K562 (cell line): Measurements from ENCODE around the gene ACYP2. TPM values are rescaled to one million over a fixed set of nuclear protein-coding genes. Genes with fewer than 3 reads are reported as not detected.

Source experiments
- C11orf30 ChIP-seq: fragments of 450-650 bp; IDR thresholded peaks from 2 replicates; pipeline ENCODE4 v1.6.1; 2016; ENCODE audit warnings: low read depth, mild to moderate bottlenecking
- CBFA2T2 ChIP-seq: fragments of 450-650 bp; conservative IDR thresholded peaks from 2 replicates; pipeline ENCODE4 v1.6.1; 2017; ENCODE audit warnings: mild to moderate bottlenecking
- CSDE1 ChIP-seq, 2 experiments: fragments of 450-650 bp; IDR thresholded peaks; 2 replicates each; pipeline ENCODE4 v1.6.1; 2016; ENCODE audit warnings: mild to moderate bottlenecking in 1 of 2
- CXXC5 ChIP-seq: fragments of 250-450 bp; sonication (Bioruptor Pico); IDR thresholded peaks from 2 replicates; pipeline ENCODE4 v1.8.0; 2022; ENCODE audit warnings: inconsistent platforms, mild to moderate bottlenecking, moderate library complexity
- EHMT2 ChIP-seq: fragments of 450-650 bp; IDR thresholded peaks from 2 replicates; pipeline ENCODE4 v1.6.1; 2018; ENCODE audit warnings: antibody characterized with exemption
- EP400 ChIP-seq: fragments of 450-650 bp; IDR thresholded peaks from 2 replicates; pipeline ENCODE4 v1.6.1; 2017; ENCODE audit warnings: antibody characterized with exemption, mild to moderate bottlenecking, moderate library complexity
- EZH2 ChIP-seq: IDR thresholded peaks from 2 replicates; pipeline ENCODE4 v1.6.1; 2012; ENCODE audit warnings: low read depth, mild to moderate bottlenecking, inconsistent platforms, low read length, borderline replicate concordance
- FOXJ2 ChIP-seq: fragments of 200-800 bp; sonication (Bioruptor generic); IDR thresholded peaks from 2 replicates; pipeline ENCODE4 v1.6.1; 2016; ENCODE audit warnings: missing genetic modification characterization, missing compliant biosample characterization
- GATAD2B ChIP-seq: fragments of 450-650 bp; IDR thresholded peaks from 2 replicates; pipeline ENCODE4 v1.6.1; 2017; ENCODE audit warnings: mild to moderate bottlenecking, borderline replicate concordance
- GTF2F1 ChIP-seq: IDR thresholded peaks from 2 replicates; pipeline ENCODE4 v1.6.1; 2011; ENCODE audit warnings: low read depth, low read length, improper control_type of control experiment
- HOMEZ ChIP-seq: fragments of 250-450 bp; sonication (Bioruptor Pico); IDR thresholded peaks from 2 replicates; pipeline ENCODE4 v1.4.0; 2020; ENCODE audit warnings: mild to moderate bottlenecking, moderate library complexity
- NCOA2 ChIP-seq, 2 experiments: fragments of 450-650 bp; IDR thresholded peaks; 2 replicates each; pipeline ENCODE4 v1.6.1; 2018; ENCODE audit warnings: mild to moderate bottlenecking in 2 of 2, moderate library complexity in 1 of 2; ENCODE audit not compliant: partially characterized antibody in 2 of 2
- POLR2A ChIP-seq: fragments of 450-650 bp; conservative IDR thresholded peaks from 2 replicates; pipeline ENCODE4 v1.6.1; 2016
- RHOXF2B ChIP-seq: fragments of 250-450 bp; sonication (Bioruptor Pico); conservative IDR thresholded peaks from 2 replicates; pipeline ENCODE4 v1.5.1; 2021
- SETDB1 ChIP-seq: IDR thresholded peaks from one replicate; pipeline ENCODE4 v1.6.1; 2012; ENCODE audit warnings: low read length, control low read depth, inconsistent platforms
- SFPQ ChIP-seq: fragments of 200-400 bp; formaldehyde crosslinking; IDR thresholded peaks from 2 replicates; pipeline ENCODE4 v1.6.1; 2017; ENCODE audit warnings: mild to moderate bottlenecking, low read depth, low read length, moderate library complexity
- SMARCB1 ChIP-seq: IDR thresholded peaks from 2 replicates; pipeline ENCODE4 v1.6.1; 2011; ENCODE audit warnings: improper control_type of control experiment, low read depth; ENCODE audit not compliant: insufficient read length
- SNIP1 ChIP-seq: fragments of 450-650 bp; IDR thresholded peaks from 2 replicates; pipeline ENCODE4 v1.7.1; 2017; ENCODE audit warnings: low read depth, mild to moderate bottlenecking
- TCF15 ChIP-seq: fragments of 250-450 bp; sonication (Bioruptor Pico); IDR thresholded peaks from 2 replicates; pipeline ENCODE4 v1.8.0; 2022; ENCODE audit warnings: moderate library complexity, mild to moderate bottlenecking, inconsistent platforms
- XRCC3 ChIP-seq: fragments of 450-650 bp; IDR thresholded peaks from 2 replicates; pipeline ENCODE4 v1.6.1; 2017; ENCODE audit warnings: mild to moderate bottlenecking, moderate library complexity
- ZKSCAN3 ChIP-seq: fragments of 250-450 bp; sonication (Bioruptor Pico); IDR thresholded peaks from 2 replicates; pipeline ENCODE4 v1.4.0; 2020
- ZNF175 ChIP-seq: fragments of 200-800 bp; sonication (Bioruptor generic); IDR thresholded peaks from 2 replicates; pipeline ENCODE4 v1.6.1; 2016; ENCODE audit warnings: low read depth, mild to moderate bottlenecking, missing genetic modification characterization, missing compliant biosample characterization
- ZNF274 ChIP-seq: IDR thresholded peaks from 2 replicates; pipeline ENCODE4 v1.6.1; 2011; ENCODE audit warnings: low read depth, mild to moderate bottlenecking, low read length, moderate library complexity, borderline replicate concordance
- ZNF282 ChIP-seq: sonication (generic); formaldehyde crosslinking; IDR thresholded peaks from 2 replicates; pipeline ENCODE4 v1.8.1; 2023; ENCODE audit warnings: missing genetic modification reagents
- ZNF644 ChIP-seq: fragments of 200-800 bp; sonication (Bioruptor generic); IDR thresholded peaks from 2 replicates; pipeline ENCODE4 v1.6.1; 2016; ENCODE audit warnings: low read depth, missing genetic modification characterization, missing compliant biosample characterization
- polyA plus RNA-seq, 8 experiments: library from polyadenylated mRNA; depleted of rRNA in 4 of 8; stranded (reverse) in 5 of 8; unstranded in 3 of 8; fragments of >200 nt; fragmentation: Nextera tagmentation in 2 of 8; fragmentation: Illumina TruSeq in 1 of 8; extraction: Ambion mirVana in 2 of 8; extraction: Trizol in 1 of 8; gene quantifications; 2 replicates each; pipeline versions ENCODE4 v1.2.1 to v1.2.3, GENCODE V29; 2011 to 2014; ENCODE audit warnings: inconsistent platforms in 1 of 8, missing spikeins in 1 of 8
- total RNA-seq, 7 experiments: library from RNA; depleted of rRNA in 6 of 7; stranded (reverse); fragments of >200 nt in 6 of 7; fragmentation: Illumina TruSeq in 2 of 7; extraction: Trizol in 2 of 7; gene quantifications; 2 replicates each; pipeline versions ENCODE4 v1.2.1 to v1.2.3, GENCODE V29; 2011 to 2021; ENCODE audit warnings: low replicate concordance in 1 of 7

The ACYP2 gene
- total and polyA plus RNA-seq, 9 of the 15 experiments (the other 6 are each of a cell fraction or from before 2014, with no cell fraction given), result 1.0 to 4.1 (median 2.0) TPM

- no peak for TF ChIP-seq ZNF274
- TF ChIP-seq XRCC3, result no peak
- no peak for TF ChIP-seq ZNF282
- no peak for TF ChIP-seq HOMEZ (CRISPR knock-in tag)
- TF ChIP-seq FOXJ2 (tag), result no peak
- no peak for TF ChIP-seq SNIP1
- TF ChIP-seq CSDE1 (IDR thresholded peaks at IDR 0.05), result no peak
- no peak for TF ChIP-seq GTF2F1
- TF ChIP-seq EHMT2, result no peak
- no peak for TF ChIP-seq CBFA2T2
- no peak for TF ChIP-seq SETDB1
- no peak for TF ChIP-seq TCF15 (CRISPR knock-in tag)
- TF ChIP-seq EZH2, result no peak
- TF ChIP-seq POLR2A, result no peak
- no peak for TF ChIP-seq SMARCB1
- TF ChIP-seq ZNF644 (tag), result no peak
- TF ChIP-seq EP400, result no peak
- TF ChIP-seq CXXC5 (CRISPR knock-in tag), result peak; percentile 68; the same call in 1 of the 2 replicates
- TF ChIP-seq SFPQ, result no peak
- TF ChIP-seq ZNF175 (CRISPR knock-in tag), result no peak
- no peak for TF ChIP-seq ZKSCAN3 (CRISPR knock-in tag)
- no peak for TF ChIP-seq NCOA2 (IDR thresholded peaks at IDR 0.05; ENCODE audit: partially characterized antibody in 2 of 2)
- no peak for TF ChIP-seq GATAD2B
- TF ChIP-seq C11orf30, result no peak
- no peak for TF ChIP-seq RHOXF2B (CRISPR knock-in tag)
Measured at GRCh38 chr2:54330926-54331835, 215.8 kb downstream of the ACYP2 start (continued).
